ENCODE measurements around the gene DYNC1I1. TPM values are rescaled to one million over a fixed set of nuclear protein-coding genes. Genes with fewer than 3 reads are reported as not detected.

DYNC1I1 gene
- total and polyA plus RNA-seq, 2 of the 4 experiments (the other 2 are of a cell fraction) = under 0.01 to 0.15 TPM

- Histone ChIP-seq H3K14ac (replicated peaks; ENCODE audit: low read depth, low read length) (no peak overlapping the region), H2BK5ac (ENCODE audit: low read depth, low read length, poor library complexity, severe bottlenecking) (no peak overlapping the region), H4K91ac (ENCODE audit: insufficient read depth, low read depth, low read length) (no peak overlapping the region), H2AK5ac (ENCODE audit: low read depth, low read length) (no peak overlapping the region), H3K4ac (ENCODE audit: low read depth, low read length) (no peak overlapping the region), H3K4me3 (ENCODE audit: insufficient read depth, low read depth, low read length) (no peak overlapping the region), H3K9me3 (ENCODE audit: control insufficient read depth, insufficient read depth, low read length) (no peaks in the 10 kb centered on the region), H3K18ac (ENCODE audit: low read depth, low read length) (no peak overlapping the region), H2BK15ac (ENCODE audit: low read depth, low read length) (no peak overlapping the region), H4K8ac (ENCODE audit: low read depth in 2 of 2, low read length in 2 of 2) (no peak overlapping the region), H3K79me1 (ENCODE audit: low read depth in 1 of 2, low read length in 2 of 2) (no peaks in the 10 kb centered on the region), H2BK20ac (ENCODE audit: low read depth, low read length) (no peak overlapping the region), H3K9me1 (ENCODE audit: insufficient read depth, low read length) (no peaks in the 10 kb centered on the region), H3K56ac (ENCODE audit: extremely low read depth, insufficient read depth, low read length) (no peak overlapping the region), H4K20me1 (ENCODE audit: insufficient read depth, low read length) (no peaks in the 10 kb centered on the region), H2AK9ac (replicated peaks; ENCODE audit: low read depth, low read length, poor library complexity) (no peak overlapping the region), H3K4me2 (ENCODE audit: low read depth, low read length) (peak overlapping the region; percentile 70), H2AFZ (replicated peaks; ENCODE audit: low read length, poor library complexity) (peak overlapping the region; percentile 46), H3K23ac (ENCODE audit: low read depth, low read length) (no peak overlapping the region), H4K5ac (ENCODE audit: low read depth, low read length) (no peak overlapping the region), H3K36me3 (ENCODE audit: control insufficient read depth, insufficient read depth, low read length) (no peaks in the 10 kb centered on the region), H3K9ac (ENCODE audit: low read depth, low read length) (no peak overlapping the region), H3K27me3 (ENCODE audit: control insufficient read depth, insufficient read depth, low read length) (no peaks in the 10 kb centered on the region; the same call in 1 of the 2 replicates), H2BK120ac (ENCODE audit: low read depth, low read length) (no peak overlapping the region), H3K27ac (ENCODE audit: insufficient read depth, low read length) (no peak overlapping the region), H3K4me1 (ENCODE audit: control insufficient read depth, insufficient read depth, low read length) (no peaks in the 10 kb centered on the region)
- intact Hi-C loops (cut with micrococcal nuclease) = loop anchor here (1.0 kb wide), 6 partner anchors 159 to 1919 kb away; no protein-coding TSS in a partner anchor
- in situ Hi-C loops (cut with MboI; ENCODE audit: low sequenced_read_pairs) = loop anchor here (5.0 to 25.0 kb wide), 3 partner anchors 1111 to 1921 kb away; no protein-coding TSS in a partner anchor
- TF ChIP-seq CHD1 (IDR thresholded peaks at IDR 0.05; ENCODE audit: low read depth, low read length) (no peak), USF2 (IDR thresholded peaks at IDR 0.05; ENCODE audit: low read depth, low read length) (no peak), SMC3 (IDR thresholded peaks at IDR 0.05; ENCODE audit: low read depth, low read length) (peak; percentile 69), CTCF (conservative IDR thresholded peaks at IDR 0.05; ENCODE audit: low read depth, low read length) (peak; percentile 94), RAD21 (IDR thresholded peaks at IDR 0.05; ENCODE audit: low read length) (peak; percentile 86), CEBPB (IDR thresholded peaks at IDR 0.05; ENCODE audit: low read depth, low read length) (no peak)
- ATAC-seq (ENCODE audit: low read depth) (peak; percentile 86), DNase-seq (peak; percentile 58)
- dilution Hi-C loops (cut with HindIII; ENCODE audit: low sequenced_read_pairs, unreplicated experiment) = no loop called here
- ChIA-PET CTCF (interaction anchor here (0.5 to 2.8 kb wide), 9 partner anchors 8 to 1257 kb away, joined by 3 to 18 read pairs (median 4); no protein-coding TSS in a partner anchor), POLR2A (ENCODE audit: unreplicated experiment) (no interaction called here)
- 0% methylated on average over 2 of the region's 19 CpGs; no CpG with 5 or more reads in 1 of the 2 experiments for WGBS, 2 experiments (ENCODE audit: extremely low coverage in 2 of 2, insufficient read length in 1 of 2)
- no TSS peak for BruUV-seq (replicated peaks)
Measured at GRCh38 chr7:95916573-95917297, 144.4 kb downstream of the DYNC1I1 start.
